Gastroesophageal sphincter (tissue), 4 donors: ENCODE data around the gene FANCC. TPM values are rescaled to one million over a fixed set of nuclear protein-coding genes. Genes with fewer than 3 reads are reported as not detected.
A peak's percentile ranks its signal among the peaks of the same experiment; 100 is the strongest.

Experiments
- ATAC-seq: fragments of 150-250 bp; one replicate; pipeline ENCODE4 v1.9.1; 2016; ENCODE audit warnings: mild to moderate bottlenecking, moderate library complexity
- H3K27ac ChIP-seq, 4 donors: fragments of 200-600 bp; sonication (generic) in 3 of 4; 1 replicate in 3 of 4; 2 replicates in 1 of 4; pipeline ENCODE4 v1.5.1; 2016 to 2019
- H3K27me3 ChIP-seq: fragments of 200-600 bp; sonication (generic); one replicate; pipeline ENCODE4 v1.5.1; 2019
- H3K36me3 ChIP-seq, 2 donors: fragments of 200-600 bp; sonication (generic); one replicate each; pipeline ENCODE4 v1.5.1; 2019; ENCODE audit warnings: control low read depth in 1 of 2
- H3K4me1 ChIP-seq, 3 donors: fragments of 200-600 bp; sonication (generic); 1 replicate in 2 of 3; 2 replicates in 1 of 3; pipeline ENCODE4 v1.5.1; 2016 to 2019; ENCODE audit warnings: control low read depth in 2 of 3
- H3K4me3 ChIP-seq, 2 donors: fragments of 200-600 bp; sonication (generic); one replicate each; pipeline ENCODE4 v1.5.1; 2019; ENCODE audit warnings: mild to moderate bottlenecking in 1 of 2, moderate library complexity in 1 of 2
- H3K9me3 ChIP-seq, 3 donors: fragments of 200-600 bp; sonication (generic); one replicate each; pipeline ENCODE4 v1.5.1; 2017 to 2019; ENCODE audit warnings: control low read depth in 2 of 3
- CTCF ChIP-seq, 4 experiments: fragments of 200-600 bp in 2 of 4; fragments of 450-650 bp in 2 of 4; sonication (generic) in 1 of 4; IDR thresholded peaks; one replicate each; pipeline ENCODE4 v1.5.1; 2017 to 2019; ENCODE audit warnings: antibody characterized with exemption in 4 of 4, mild to moderate bottlenecking in 2 of 4, moderate library complexity in 2 of 4
- EP300 ChIP-seq: sonication (generic); formaldehyde crosslinking; IDR thresholded peaks from one replicate; pipeline ENCODE4 v1.6.1; 2017; ENCODE audit warnings: antibody characterized with exemption, mild to moderate bottlenecking
- POLR2A ChIP-seq, 2 donors: fragments of 450-650 bp; IDR thresholded peaks; one replicate each; pipeline ENCODE4 v1.6.1; 2017; ENCODE audit warnings: antibody characterized with exemption in 2 of 2, mild to moderate bottlenecking in 2 of 2, moderate library complexity in 1 of 2
- POLR2AphosphoS5 ChIP-seq: sonication (generic); formaldehyde crosslinking; IDR thresholded peaks from one replicate; pipeline ENCODE4 v1.6.1; 2017; ENCODE audit warnings: antibody characterized with exemption
- whole genome bisulfite sequencing, 2 donors: methylation state at CpG; one replicate each; pipeline ENCODE4 v1.1.5; 2018; ENCODE audit warnings: low coverage in 1 of 2; 5-methylcytosine and 5-hydroxymethylcytosine counted together
- total RNA-seq, 4 donors: library from RNA; depleted of rRNA; stranded (reverse); fragments of >200 nt; gene quantifications; one replicate each; pipeline ENCODE4 v1.1.0, GENCODE V29; 2016

The FANCC gene
- total RNA-seq, 4 donors from 2014 or later = 4.9 to 9.4 (median 7.4) TPM

DNA sequence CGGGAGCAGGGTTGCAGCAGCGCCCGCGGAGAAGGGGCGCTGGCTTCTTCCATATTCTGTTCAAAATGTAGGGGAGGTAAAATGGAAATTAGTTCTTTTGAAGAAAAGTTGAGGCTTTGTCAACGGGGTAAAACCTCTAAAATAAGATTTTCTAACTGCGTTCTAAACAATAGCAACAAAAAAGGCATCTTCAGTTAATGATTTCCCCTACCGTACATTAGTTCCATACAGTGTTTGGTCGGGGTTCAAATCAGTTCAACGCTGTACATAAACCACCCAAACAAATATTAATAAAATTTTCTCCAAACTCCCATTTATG lies 343 bp upstream of the FANCC start:
- ATAC-seq = no peak
- Histone ChIP-seq H3K4me1 (peaks cover 0 to 31% (median 0%) of the 10 kb centered on the region in 3 donors), H3K9me3 (no peaks in the 10 kb centered on the region), H3K27ac (peak overlapping the region; percentile 88 to 98 (median 98)), H3K4me3 (peak overlapping the region; percentile 90 to 99), H3K27me3 (no peaks in the 10 kb centered on the region), H3K36me3 (no peaks in the 10 kb centered on the region)
- TF ChIP-seq CTCF (IDR thresholded peaks at IDR 0.05) = no peak
- 9% methylated on average over 7 of the region's 10 CpGs for WGBS, 2 donors

DNA sequence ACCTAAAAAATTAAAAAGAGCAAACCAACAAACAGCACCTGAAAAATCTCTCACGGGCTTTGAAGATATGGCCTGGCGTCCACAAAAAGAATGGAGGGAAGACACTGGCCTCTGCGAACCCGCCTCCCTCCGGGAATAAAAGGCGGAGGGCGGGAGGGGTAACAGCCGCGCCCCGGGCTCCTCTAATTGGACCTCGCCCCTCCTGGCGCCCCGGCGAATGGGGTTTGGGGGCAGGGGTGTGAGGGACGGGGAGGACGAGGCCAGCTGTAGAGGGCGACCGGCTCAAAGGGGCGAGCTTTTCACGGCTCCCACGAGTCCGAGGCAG lies 753 bp downstream of the FANCC start:
- Histone ChIP-seq H3K4me3 (peak overlapping the region; percentile 90 to 99), H3K27ac (peak overlapping the region; percentile 88 to 98 (median 98)), H3K9me3 (no peaks in the 10 kb centered on the region), H3K4me1 (peaks cover 0 to 35% (median 0%) of the 10 kb centered on the region in 3 donors), H3K27me3 (no peaks in the 10 kb centered on the region), H3K36me3 (no peaks in the 10 kb centered on the region)
- TF ChIP-seq EP300 (no peak), CTCF (IDR thresholded peaks at IDR 0.05) (peak in 1 of 4 experiments; percentile 44), POLR2AphosphoS5 (peak; percentile 14)
- 0% methylated on average over 3 of the region's 22 CpGs; no CpG with 5 or more reads in 1 of the 2 donors for WGBS, 2 donors
- ATAC-seq = peak; percentile 79

DNA sequence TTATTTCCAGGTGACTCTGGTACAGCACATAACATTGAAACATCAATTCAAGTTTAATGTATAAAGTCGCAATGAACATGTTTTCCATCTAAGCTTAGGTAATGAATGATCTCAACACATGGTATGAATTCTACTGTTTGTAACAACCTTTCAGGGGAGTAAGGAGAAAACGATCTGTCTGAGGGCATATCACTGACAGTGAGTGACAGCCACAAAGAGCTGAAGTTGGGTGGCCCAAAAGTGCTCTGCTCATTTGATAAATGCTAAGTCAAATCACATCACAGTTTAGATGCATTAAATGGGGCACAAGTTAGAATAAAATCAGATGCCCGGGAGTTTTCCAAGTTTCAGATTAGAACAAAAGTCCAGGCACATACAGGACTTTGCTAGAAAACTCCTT lies 1.2 kb downstream of the FANCC start:
- Histone ChIP-seq H3K4me3 (peak overlapping the region; percentile 90 to 99), H3K9me3 (no peaks in the 10 kb centered on the region), H3K27ac (peak overlapping the region; percentile 88 to 98 (median 98)), H3K4me1 (peaks cover 0 to 35% (median 0%) of the 10 kb centered on the region in 3 donors), H3K36me3 (no peaks in the 10 kb centered on the region), H3K27me3 (no peaks in the 10 kb centered on the region)
- ATAC-seq = no peak
- WGBS, 2 donors = 0 to 36% methylated on average over 1 to 2 of the region's 3 CpGs
- TF ChIP-seq CTCF (IDR thresholded peaks at IDR 0.05) = no peak
- TF ChIP-seq POLR2AphosphoS5 = no peak
- TF ChIP-seq POLR2A (IDR thresholded peaks at IDR 0.05) = no peak
- TF ChIP-seq EP300 = no peak

- Histone ChIP-seq H3K27me3 (no peaks in the 10 kb centered on the region), H3K36me3 (no peaks in the 10 kb centered on the region), H3K4me3 (no peak overlapping the region), H3K4me1 (peaks cover 0 to 35% (median 0%) of the 10 kb centered on the region in 3 donors), H3K27ac (peak overlapping the region in 2 of 4 donors; percentile 97 to 98), H3K9me3 (no peaks in the 10 kb centered on the region)
- no peak for TF ChIP-seq POLR2A (IDR thresholded peaks at IDR 0.05)
- TF ChIP-seq CTCF (IDR thresholded peaks at IDR 0.05) = no peak
- no peak for TF ChIP-seq POLR2AphosphoS5
- no peak for TF ChIP-seq EP300
- 88 to 94% methylated on average over 8 to 9 of the region's 12 CpGs for WGBS, 2 donors
- ATAC-seq = no peak
These were observed 2.3 kb downstream of the FANCC start for GRCh38 chr9:95315108-95315746.

GRCh38 chr9:95313010-95313498 lies 4.5 kb downstream of the FANCC start:
- Histone ChIP-seq H3K27ac (peak overlapping the region in 2 of 4 donors; percentile 29 to 39), H3K4me1 (peaks cover 0 to 32% (median 0%) of the 10 kb centered on the region in 3 donors), H3K9me3 (no peaks in the 10 kb centered on the region), H3K36me3 (no peaks in the 10 kb centered on the region), H3K4me3 (peak overlapping the region; percentile 16 to 48), H3K27me3 (no peaks in the 10 kb centered on the region)
- peak; percentile 27 for ATAC-seq
- WGBS, 2 donors = 45 to 75% methylated on average over 10 to 15 of the region's 29 CpGs
- TF ChIP-seq CTCF (IDR thresholded peaks at IDR 0.05) (no peak), EP300 (no peak), POLR2AphosphoS5 (no peak), POLR2A (IDR thresholded peaks at IDR 0.05) (no peak)
